ENCODE data around the gene ZBTB47.

Gene ZBTB47

GRCh38 chr3:42699511-42699971, 46.0 kb downstream of the ZBTB47 start:
- Histone ChIP-seq H3K27ac (no peak overlapping the region), H3K4me3 (no peak overlapping the region), H3K36me3 (ENCODE audit: insufficient read depth, low read length) (no peaks in the 10 kb centered on the region), H3K9me3 (ENCODE audit: low read depth, low read length) (no peaks in the 10 kb centered on the region), H3K9ac (ENCODE audit: insufficient read length) (no peak overlapping the region)
- DNase-seq (ENCODE audit: low read depth, low spot score) = no peak
- TF ChIP-seq FOXP2 (optimal IDR thresholded peaks at IDR 0.05; ENCODE audit: control extremely low read depth, extremely low read length, insufficient read depth) (no peak), EZH2 (IDR thresholded peaks at IDR 0.05) (no peak), POLR2AphosphoS5 (IDR thresholded peaks at IDR 0.05; ENCODE audit: borderline replicate concordance, low read depth, low read length) (no peak)

GRCh38 chr3:42700366-42701288, 47.1 kb downstream of the ZBTB47 start:
- Histone ChIP-seq H3K9me3 (ENCODE audit: low read depth, low read length) (no peaks in the 10 kb centered on the region), H3K27ac (no peak overlapping the region), H3K4me3 (no peak overlapping the region), H3K36me3 (ENCODE audit: insufficient read depth, low read length) (no peaks in the 10 kb centered on the region), H3K9ac (ENCODE audit: insufficient read length) (no peak overlapping the region)
- no peak for DNase-seq (ENCODE audit: low read depth, low spot score)
- no peak for TF ChIP-seq POLR2AphosphoS5 (IDR thresholded peaks at IDR 0.05; ENCODE audit: borderline replicate concordance, low read depth, low read length)
- no peak for TF ChIP-seq EZH2 (IDR thresholded peaks at IDR 0.05)

- Histone ChIP-seq H3K9ac (ENCODE audit: insufficient read length) (no peak overlapping the region), H3K9me3 (ENCODE audit: low read depth, low read length) (no peaks in the 10 kb centered on the region), H3K36me3 (ENCODE audit: insufficient read depth, low read length) (no peaks in the 10 kb centered on the region), H3K4me3 (no peak overlapping the region), H3K27ac (no peak overlapping the region)
- TF ChIP-seq EZH2 (IDR thresholded peaks at IDR 0.05) (no peak), POLR2AphosphoS5 (IDR thresholded peaks at IDR 0.05; ENCODE audit: borderline replicate concordance, low read depth, low read length) (no peak)
- DNase-seq (ENCODE audit: low read depth, low spot score) = no peak
These were observed 48.0 kb downstream of the ZBTB47 start for GRCh38 chr3:42701371-42702065.

- DNase-seq (ENCODE audit: low read depth, low spot score) = no peak
- TF ChIP-seq FOXP2 (optimal IDR thresholded peaks at IDR 0.05; ENCODE audit: control extremely low read depth, extremely low read length, insufficient read depth) = no peak
- no peak for TF ChIP-seq EZH2 (IDR thresholded peaks at IDR 0.05)
- no peak for TF ChIP-seq POLR2AphosphoS5 (IDR thresholded peaks at IDR 0.05; ENCODE audit: borderline replicate concordance, low read depth, low read length)
- Histone ChIP-seq H3K9ac (ENCODE audit: insufficient read length) (no peak within 1 kb of the TSS), H3K9me3 (ENCODE audit: low read depth, low read length) (no peaks in the 10 kb centered on the region), H3K36me3 (ENCODE audit: insufficient read depth, low read length) (no peaks in the 10 kb centered on the region), H3K4me3 (no peak within 1 kb of the TSS), H3K27ac (no peak within 1 kb of the TSS)
These were observed 48.8 kb downstream of the ZBTB47 start, which contains the start of gene HHATL for GRCh38 chr3:42702066-42702951. Gene HHATL, minus strand, starts transcription at chr3:42702798. Its CDS starts 1,972 bp downstream, at chr3:42700826.

- H3K9ac ChIP-seq (ENCODE audit: insufficient read length) = no peak overlapping the region
- TF ChIP-seq POLR2AphosphoS5 (IDR thresholded peaks at IDR 0.05; ENCODE audit: borderline replicate concordance, low read depth, low read length) (no peak), EZH2 (IDR thresholded peaks at IDR 0.05) (no peak), FOXP2 (optimal IDR thresholded peaks at IDR 0.05; ENCODE audit: control extremely low read depth, extremely low read length, insufficient read depth) (no peak)
- H3K4me3 ChIP-seq = no peak overlapping the region
- no peak overlapping the region for H3K27ac ChIP-seq
- H3K9me3 ChIP-seq (ENCODE audit: low read depth, low read length) = no peaks in the 10 kb centered on the region
- H3K36me3 ChIP-seq (ENCODE audit: insufficient read depth, low read length) = no peaks in the 10 kb centered on the region
- no peak for DNase-seq (ENCODE audit: low read depth, low spot score)
These were observed 49.6 kb downstream of the ZBTB47 start for GRCh38 chr3:42702982-42703694.

GRCh38 chr3:42703695-42704025, 50.2 kb downstream of the ZBTB47 start:
- no peaks in the 10 kb centered on the region for H3K9me3 ChIP-seq (ENCODE audit: low read depth, low read length)
- no peak for DNase-seq (ENCODE audit: low read depth, low spot score)
- H3K36me3 ChIP-seq (ENCODE audit: insufficient read depth, low read length) = no peaks in the 10 kb centered on the region
- no peak overlapping the region for H3K4me3 ChIP-seq
- H3K9ac ChIP-seq (ENCODE audit: insufficient read length) = no peak overlapping the region
- TF ChIP-seq FOXP2 (optimal IDR thresholded peaks at IDR 0.05; ENCODE audit: control extremely low read depth, extremely low read length, insufficient read depth) (no peak), POLR2AphosphoS5 (IDR thresholded peaks at IDR 0.05; ENCODE audit: borderline replicate concordance, low read depth, low read length) (no peak), EZH2 (IDR thresholded peaks at IDR 0.05) (no peak)
- H3K27ac ChIP-seq = no peak overlapping the region

GRCh38 chr3:42704136-42704841, 50.8 kb downstream of the ZBTB47 start:
- H3K9me3 ChIP-seq (ENCODE audit: low read depth, low read length) = no peaks in the 10 kb centered on the region
- no peak overlapping the region for H3K27ac ChIP-seq
- H3K9ac ChIP-seq (ENCODE audit: insufficient read length) = no peak overlapping the region
- TF ChIP-seq POLR2AphosphoS5 (IDR thresholded peaks at IDR 0.05; ENCODE audit: borderline replicate concordance, low read depth, low read length) = no peak
- TF ChIP-seq EZH2 (IDR thresholded peaks at IDR 0.05) = no peak
- TF ChIP-seq FOXP2 (optimal IDR thresholded peaks at IDR 0.05; ENCODE audit: control extremely low read depth, extremely low read length, insufficient read depth) = no peak
- no peak for DNase-seq (ENCODE audit: low read depth, low spot score)
- H3K4me3 ChIP-seq = no peak overlapping the region
- H3K36me3 ChIP-seq (ENCODE audit: insufficient read depth, low read length) = no peaks in the 10 kb centered on the region

Measured in SK-N-MC (cell line).